HCT116 (cell line): ENCODE measurements around the gene SH3BGR.

Source experiments
- ATF3 ChIP-seq: IDR thresholded peaks from 2 replicates; pipeline ENCODE4 v1.6.1; 2012
- CTCF ChIP-seq, 3 experiments: fragments of 200-600 bp in 1 of 3; sonication (generic) in 1 of 3; IDR thresholded peaks in 2 of 3; conservative IDR thresholded peaks in 1 of 3; 2 replicates each; pipeline ENCODE4 v1.5.1; 2012 to 2017; ENCODE audit warnings: low read depth in 2 of 3, low read length in 2 of 3, antibody characterized with exemption in 1 of 3, borderline replicate concordance in 1 of 3, control low read depth in 1 of 3, mild to moderate bottlenecking in 1 of 3, mixed read lengths in 1 of 3, mixed run types in 1 of 3, moderate library complexity in 1 of 3; ENCODE audit not compliant: insufficient read depth in 1 of 3
- EZH2 ChIP-seq: fragments of 200-600 bp; sonication (generic); IDR thresholded peaks from 2 replicates; pipeline ENCODE4 v1.6.1; 2017; ENCODE audit warnings: antibody characterized with exemption, mixed run types
- POLR2A ChIP-seq: IDR thresholded peaks from 2 replicates; pipeline ENCODE4 v1.7.0; 2011; ENCODE audit warnings: borderline replicate concordance; ENCODE audit not compliant: insufficient read depth, insufficient read length; ENCODE audit errors: extremely low read depth
- POLR2AphosphoS5 ChIP-seq: IDR thresholded peaks from 2 replicates; pipeline ENCODE4 v1.6.1; 2011; ENCODE audit warnings: mild to moderate bottlenecking, low read depth, low read length, moderate library complexity
- ZBTB33 ChIP-seq: IDR thresholded peaks from 2 replicates; pipeline ENCODE4 v1.6.1; 2011; ENCODE audit warnings: mild to moderate bottlenecking, low read length, moderate library complexity; ENCODE audit not compliant: insufficient replicate concordance; ENCODE audit errors: extremely low read depth

- no peak for TF ChIP-seq EZH2
- no peak for TF ChIP-seq CTCF (IDR thresholded peaks at IDR 0.05 in 2 of 3, conservative IDR thresholded peaks at IDR 0.05 in 1 of 3; ENCODE audit: borderline replicate concordance in 1 of 3, insufficient read depth in 1 of 3, low read depth in 2 of 3, low read length in 2 of 3)
- TF ChIP-seq ATF3, result no peak
- TF ChIP-seq POLR2A, result no peak
- no peak for TF ChIP-seq ZBTB33
- no peak for TF ChIP-seq POLR2AphosphoS5
Measured at GRCh38 chr21:39561140-39561539, 109.4 kb downstream of the SH3BGR start.
